Neural cell (in vitro differentiated cells): ENCODE measurements around the gene AUNIP. TPM values are rescaled to one million over a fixed set of nuclear protein-coding genes. Genes with fewer than 3 reads are reported as not detected.

ENCODE experiments used
- H2AFZ ChIP-seq: fragments of 200-600, 300-800 bp; sonication (generic), shearing (Covaris generic); 2 replicates; pipeline ENCODE4 v1.6.0; 2014; ENCODE audit warnings: low read depth, mild to moderate bottlenecking, antibody characterized with exemption, low read length, moderate library complexity
- H3F3A ChIP-seq: fragments of 200-600 bp; shearing (Covaris generic); 2 replicates; pipeline ENCODE4 v1.6.1; 2016; ENCODE audit warnings: mild to moderate bottlenecking, moderate library complexity, mixed read lengths, antibody characterized with exemption, low read length; ENCODE audit not compliant: insufficient read depth, poor library complexity, severe bottlenecking
- H3K27ac ChIP-seq: fragments of 200-600, 300-800 bp; sonication (generic), shearing (Covaris generic); 2 replicates; pipeline ENCODE4 v1.5.1; 2014; ENCODE audit warnings: mild to moderate bottlenecking, low read length, moderate library complexity
- H3K27me3 ChIP-seq: fragments of 300-800, 200-600 bp; sonication (generic), shearing (Covaris generic); 2 replicates; pipeline ENCODE4 v1.6.0; 2014; ENCODE audit warnings: mild to moderate bottlenecking, low read depth, low read length, moderate library complexity; ENCODE audit not compliant: insufficient read depth
- H3K36me3 ChIP-seq: fragments of 300-800, 200-600 bp; sonication (generic), shearing (Covaris generic); 2 replicates; pipeline ENCODE4 v1.5.1; 2014; ENCODE audit warnings: mild to moderate bottlenecking, antibody characterized with exemption, low read length, moderate library complexity; ENCODE audit not compliant: insufficient read depth
- H3K4me2 ChIP-seq: fragments of 300-800, 200-600 bp; sonication (generic), shearing (Covaris generic); 2 replicates; pipeline ENCODE4 v1.6.0; 2014; ENCODE audit warnings: mild to moderate bottlenecking, low read length
- H3K4me3 ChIP-seq: fragments of 300-800, 200-600 bp; sonication (generic), shearing (Covaris generic); 2 replicates; pipeline ENCODE4 v1.5.1; 2014; ENCODE audit warnings: mild to moderate bottlenecking, low read length, moderate library complexity
- H3K79me2 ChIP-seq: fragments of 200-600 bp; shearing (Covaris generic); replicated peaks from 2 replicates; pipeline ENCODE4 v1.6.0; 2014; ENCODE audit warnings: mild to moderate bottlenecking, low read length, moderate library complexity; ENCODE audit not compliant: insufficient read depth
- H3K9ac ChIP-seq: fragments of 300-800, 200-600 bp; sonication (generic), shearing (Covaris generic); 2 replicates; pipeline ENCODE4 v1.6.1; 2016; ENCODE audit warnings: mild to moderate bottlenecking, low read length, mixed read lengths
- H3K9me2 ChIP-seq: fragments of 200-600 bp; shearing (Covaris generic); 2 replicates; pipeline ENCODE4 v1.6.1; 2016; ENCODE audit warnings: mild to moderate bottlenecking, low read length, mixed read lengths; ENCODE audit not compliant: insufficient read depth
- H3K9me3 ChIP-seq: fragments of 200-600, 300-800 bp; sonication (generic), shearing (Covaris generic); 2 replicates; pipeline ENCODE4 v1.6.1; 2016; ENCODE audit warnings: mild to moderate bottlenecking, mixed run types, low read length, moderate library complexity, mixed read lengths
- H4K20me1 ChIP-seq: fragments of 200-600 bp; shearing (Covaris generic); 2 replicates; pipeline ENCODE4 v1.6.1; 2016; ENCODE audit warnings: mild to moderate bottlenecking, mixed run types; ENCODE audit not compliant: insufficient read depth
- CTCF ChIP-seq: fragments of 450-650 bp; IDR thresholded peaks from 2 replicates; pipeline ENCODE4 v1.5.1; 2014; ENCODE audit warnings: antibody characterized with exemption, mild to moderate bottlenecking, moderate library complexity; ENCODE audit not compliant: poor library complexity, severe bottlenecking
- EP300 ChIP-seq: fragments of 450-650 bp; conservative IDR thresholded peaks from 2 replicates; pipeline ENCODE4 v1.6.1; 2014; ENCODE audit warnings: antibody characterized with exemption, mild to moderate bottlenecking, moderate library complexity; ENCODE audit not compliant: poor library complexity, severe bottlenecking
- EZH2 ChIP-seq: fragments of 200-600, 300-800 bp; shearing (Covaris generic), sonication (generic); IDR thresholded peaks from 2 replicates; pipeline ENCODE4 v1.6.1; 2014; ENCODE audit warnings: antibody characterized with exemption, low read length, borderline replicate concordance, mild to moderate bottlenecking; ENCODE audit not compliant: insufficient read depth, poor library complexity, severe bottlenecking
- MXI1 ChIP-seq: fragments of 450-650 bp; conservative IDR thresholded peaks from 2 replicates; pipeline ENCODE4 v1.6.1; 2014; ENCODE audit warnings: antibody characterized with exemption, mild to moderate bottlenecking; ENCODE audit not compliant: poor library complexity, severe bottlenecking
- POLR2AphosphoS5 ChIP-seq: IDR thresholded peaks from 2 replicates; pipeline ENCODE4 v1.6.1; 2012
- RAD21 ChIP-seq: fragments of 450-650 bp; conservative IDR thresholded peaks from 2 replicates; pipeline ENCODE4 v1.6.1; 2014; ENCODE audit warnings: antibody characterized with exemption, mild to moderate bottlenecking, moderate library complexity
- REST ChIP-seq: IDR thresholded peaks from 2 replicates; pipeline ENCODE4 v1.6.1; 2012; ENCODE audit warnings: borderline replicate concordance
- SMC3 ChIP-seq: fragments of 450-650 bp; conservative IDR thresholded peaks from 2 replicates; pipeline ENCODE4 v1.6.1; 2014; ENCODE audit warnings: antibody characterized with exemption, mild to moderate bottlenecking, moderate library complexity; ENCODE audit not compliant: poor library complexity
- TAF1 ChIP-seq: IDR thresholded peaks from 2 replicates; pipeline ENCODE4 v1.6.1; 2012; ENCODE audit warnings: low read depth
- polyA minus RNA-seq: library from RNA; depleted of rRNA, polyadenylated mRNA; stranded (reverse); fragments of >200 nt; gene quantifications from 2 replicates; pipeline ENCODE4 v1.2.3, GENCODE V29; 2014
- polyA plus RNA-seq: library from polyadenylated mRNA; depleted of rRNA; stranded (reverse); fragments of >200 nt; gene quantifications from 2 replicates; pipeline ENCODE4 v1.2.3, GENCODE V29; 2014

Gene AUNIP, protein sequence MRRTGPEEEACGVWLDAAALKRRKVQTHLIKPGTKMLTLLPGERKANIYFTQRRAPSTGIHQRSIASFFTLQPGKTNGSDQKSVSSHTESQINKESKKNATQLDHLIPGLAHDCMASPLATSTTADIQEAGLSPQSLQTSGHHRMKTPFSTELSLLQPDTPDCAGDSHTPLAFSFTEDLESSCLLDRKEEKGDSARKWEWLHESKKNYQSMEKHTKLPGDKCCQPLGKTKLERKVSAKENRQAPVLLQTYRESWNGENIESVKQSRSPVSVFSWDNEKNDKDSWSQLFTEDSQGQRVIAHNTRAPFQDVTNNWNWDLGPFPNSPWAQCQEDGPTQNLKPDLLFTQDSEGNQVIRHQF
- polyA plus RNA-seq (0.48 TPM in 1 of 2 replicates, not detected in the other), polyA minus RNA-seq (0.58 TPM in 1 of 2 replicates, not detected in the other)

DNA sequence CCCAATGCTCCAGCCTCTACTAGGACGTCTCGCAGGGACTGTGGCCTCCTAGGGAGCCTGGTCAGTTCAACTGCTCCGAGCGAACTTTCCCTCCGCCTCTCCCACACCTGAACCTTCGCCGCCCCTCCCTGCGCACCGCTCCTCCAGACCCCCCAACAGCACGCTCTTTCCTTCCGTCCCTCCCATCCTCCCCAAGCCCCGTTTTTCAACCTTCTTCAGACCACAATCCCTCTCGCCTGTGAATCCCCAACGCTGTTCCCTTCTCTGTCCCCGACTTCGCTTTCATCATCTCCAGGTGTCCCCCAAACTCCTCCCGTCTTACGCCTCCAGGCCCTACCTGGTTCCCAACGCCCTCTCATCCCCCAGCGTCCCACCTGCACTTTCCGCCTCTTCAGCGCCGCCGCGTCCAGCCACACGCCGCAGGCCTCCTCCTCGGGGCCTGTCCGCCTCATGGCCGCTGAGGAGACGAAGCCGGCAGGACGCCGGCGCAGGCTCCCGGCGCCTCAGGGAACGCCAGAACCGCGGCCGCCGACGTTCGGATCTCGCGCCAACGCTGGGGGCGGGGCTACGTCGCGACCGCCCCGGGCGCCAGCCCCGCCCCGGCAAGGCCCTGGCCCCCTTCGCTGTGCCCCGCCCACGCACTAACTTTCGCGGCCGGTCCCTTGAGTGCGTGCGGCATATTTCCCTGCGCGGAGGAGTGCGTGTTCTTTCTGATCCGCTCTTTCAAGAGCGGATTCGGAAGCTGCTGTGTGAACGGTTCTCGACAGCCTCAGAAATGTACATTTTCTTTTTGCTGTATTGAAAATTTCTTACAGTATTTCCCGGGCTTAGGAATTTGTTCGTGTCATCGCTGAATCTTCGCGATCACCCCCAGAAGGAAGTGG is at the start of gene AUNIP:
TSS of gene AUNIP (minus strand) at position 552 of the 884 bp plus-strand sequence. CDS start at position 452, 100 bp downstream.
- TF ChIP-seq REST: no peak
- TF ChIP-seq POLR2AphosphoS5: no peak
- TF ChIP-seq SMC3: peak; percentile 37
- no peak for TF ChIP-seq TAF1
- TF ChIP-seq EP300: no peak
- TF ChIP-seq RAD21: peak; percentile 27
- no peak for TF ChIP-seq CTCF
- TF ChIP-seq MXI1: peak; percentile 97
- no peak for TF ChIP-seq EZH2
- Histone ChIP-seq H3K4me2 (peak within 1 kb of the TSS; percentile 58), H3K27me3 (peaks cover 8% of the 10 kb centered on the region), H3K9me2 (no peaks in the 10 kb centered on the region), H3K27ac (no peak within 1 kb of the TSS), H3K36me3 (peaks cover 5% of the 10 kb centered on the region), H3K4me3 (peak within 1 kb of the TSS; percentile 82), H3K9me3 (no peaks in the 10 kb centered on the region), H2AFZ (peak within 1 kb of the TSS; percentile 57), H3K9ac (peak within 1 kb of the TSS; percentile 38), H3K79me2 (no peaks in the 10 kb centered on the region), H3F3A (no peaks in the 10 kb centered on the region), H4K20me1 (no peaks in the 10 kb centered on the region)

GRCh38 chr1:25909040-25909439 is 49.8 kb upstream of the AUNIP start:
- Histone ChIP-seq H3K4me2 (no peak overlapping the region), H3K9me3 (no peaks in the 10 kb centered on the region), H3F3A (no peaks in the 10 kb centered on the region), H4K20me1 (peaks cover 5% of the 10 kb centered on the region), H3K79me2 (peaks cover 17% of the 10 kb centered on the region), H3K9ac (no peak overlapping the region), H3K36me3 (no peaks in the 10 kb centered on the region), H3K4me3 (no peak overlapping the region), H3K9me2 (no peaks in the 10 kb centered on the region), H3K27me3 (no peaks in the 10 kb centered on the region), H2AFZ (no peak overlapping the region), H3K27ac (no peak overlapping the region)
- no peak for TF ChIP-seq RAD21
- no peak for TF ChIP-seq EZH2
- no peak for TF ChIP-seq EP300
- TF ChIP-seq POLR2AphosphoS5: no peak
- TF ChIP-seq MXI1: no peak
- no peak for TF ChIP-seq REST
- no peak for TF ChIP-seq CTCF
- no peak for TF ChIP-seq SMC3
- TF ChIP-seq TAF1: no peak
